NCI-H748 treated with DMSO at 0.1 percent for 48 hours (cell line): Measurements from ENCODE around the gene TOR1A.

Experiments used
- DNase-seq: peaks from one replicate; lab custom pipeline; 2025; lab: John Stamatoyannopoulos, UW

TOR1A gene, protein sequence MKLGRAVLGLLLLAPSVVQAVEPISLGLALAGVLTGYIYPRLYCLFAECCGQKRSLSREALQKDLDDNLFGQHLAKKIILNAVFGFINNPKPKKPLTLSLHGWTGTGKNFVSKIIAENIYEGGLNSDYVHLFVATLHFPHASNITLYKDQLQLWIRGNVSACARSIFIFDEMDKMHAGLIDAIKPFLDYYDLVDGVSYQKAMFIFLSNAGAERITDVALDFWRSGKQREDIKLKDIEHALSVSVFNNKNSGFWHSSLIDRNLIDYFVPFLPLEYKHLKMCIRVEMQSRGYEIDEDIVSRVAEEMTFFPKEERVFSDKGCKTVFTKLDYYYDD

DNA sequence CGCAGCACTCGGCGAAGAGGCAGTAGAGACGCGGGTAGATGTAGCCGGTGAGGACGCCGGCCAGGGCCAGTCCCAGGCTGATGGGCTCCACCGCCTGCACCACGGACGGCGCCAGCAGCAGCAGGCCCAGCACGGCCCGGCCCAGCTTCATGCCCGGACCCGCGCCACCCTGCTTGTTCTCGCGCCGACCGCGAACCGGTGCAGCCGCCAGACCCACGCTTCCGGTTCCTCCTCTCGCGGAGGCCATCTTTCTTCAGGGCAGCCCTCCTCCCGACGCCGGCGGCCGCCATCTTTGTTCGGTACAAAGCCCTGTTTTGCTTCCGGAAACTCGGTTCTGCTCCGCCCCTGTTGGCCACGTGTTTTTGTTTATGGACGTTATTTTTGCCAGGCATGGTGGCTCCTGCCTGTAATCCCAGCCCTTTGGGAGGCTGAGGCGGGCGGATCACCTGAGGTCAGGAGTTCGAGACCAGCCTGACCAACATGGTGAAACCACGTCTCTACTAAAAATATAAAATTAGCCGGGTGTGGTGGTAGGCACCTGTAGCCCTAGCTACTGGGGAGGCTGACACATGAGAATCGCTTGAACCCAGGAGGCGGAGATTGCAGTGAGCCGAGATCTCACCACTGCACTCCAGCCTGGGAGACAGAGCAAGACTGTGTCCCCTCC is at the start of gene TOR1A:
TOR1A (minus strand) TSS at position 202 of the 667 bp plus-strand sequence; CDS start at position 151, 51 bp downstream.
- DNase-seq, result peak; percentile 89

DNA sequence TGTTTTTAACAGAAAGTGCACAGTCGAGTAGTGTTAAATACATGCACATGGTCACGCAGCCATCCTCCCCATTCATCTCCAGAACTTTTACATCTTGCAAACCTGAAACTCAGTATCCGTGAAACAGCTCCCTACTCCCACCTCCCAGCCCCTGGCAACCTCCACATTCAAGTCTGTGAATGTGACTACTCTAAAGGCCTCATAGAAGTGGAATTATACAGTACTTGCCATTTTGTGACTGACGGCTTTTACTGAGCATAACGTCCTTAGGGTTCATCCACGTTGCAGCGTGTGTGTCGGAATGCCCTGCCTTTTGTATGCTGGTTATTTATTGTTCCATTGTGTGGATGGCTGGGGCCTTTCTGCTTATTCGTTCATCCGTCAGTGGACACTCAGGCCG is 47.1 kb upstream of the TOR1A start:
- DNase-seq, result no peak

DNA sequence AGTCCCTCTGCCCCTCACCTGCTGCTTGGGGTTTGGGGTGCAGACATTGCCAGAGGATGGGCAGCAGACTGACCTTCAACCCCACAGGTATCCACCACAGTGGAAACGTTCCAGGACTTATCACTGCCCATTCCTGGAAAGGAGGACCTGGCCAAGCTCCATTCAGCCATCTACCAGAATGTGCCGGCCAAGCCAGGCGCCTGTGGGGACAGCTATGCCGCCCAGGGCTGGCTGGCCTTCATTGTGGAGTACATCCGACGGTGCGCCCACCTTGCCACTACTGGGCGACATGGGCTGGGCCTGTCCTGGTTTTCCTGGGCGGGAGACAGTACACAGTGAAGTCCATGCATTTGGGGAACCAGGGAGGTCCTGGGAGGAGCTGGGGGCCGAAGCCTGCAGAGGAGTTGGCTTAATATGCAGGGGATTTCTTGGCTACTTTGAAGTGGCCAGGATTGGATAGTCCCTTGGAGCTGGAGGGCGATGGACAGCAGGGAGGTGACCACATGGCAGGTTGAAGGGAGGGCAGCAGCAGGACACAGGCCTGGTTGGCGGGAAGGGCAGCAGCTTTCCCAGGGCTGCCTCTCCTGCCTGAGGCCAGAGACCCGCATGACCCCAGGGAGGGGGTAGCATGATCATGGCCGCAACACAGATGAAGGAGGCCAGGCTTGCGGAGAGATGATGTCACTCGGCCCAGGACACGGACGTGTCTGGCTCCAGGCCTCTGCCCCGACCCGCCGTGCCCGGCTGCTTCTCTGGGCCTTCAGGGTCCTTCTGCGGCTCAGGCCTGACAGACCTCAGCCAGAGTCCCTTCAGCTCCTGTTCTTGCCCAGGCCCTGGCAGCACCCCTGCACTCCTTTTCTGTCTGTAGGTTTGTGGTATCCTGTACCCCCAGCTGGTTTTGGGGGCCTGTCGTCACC is 45.9 kb upstream of the TOR1A start:
- DNase-seq, result no peak

DNA sequence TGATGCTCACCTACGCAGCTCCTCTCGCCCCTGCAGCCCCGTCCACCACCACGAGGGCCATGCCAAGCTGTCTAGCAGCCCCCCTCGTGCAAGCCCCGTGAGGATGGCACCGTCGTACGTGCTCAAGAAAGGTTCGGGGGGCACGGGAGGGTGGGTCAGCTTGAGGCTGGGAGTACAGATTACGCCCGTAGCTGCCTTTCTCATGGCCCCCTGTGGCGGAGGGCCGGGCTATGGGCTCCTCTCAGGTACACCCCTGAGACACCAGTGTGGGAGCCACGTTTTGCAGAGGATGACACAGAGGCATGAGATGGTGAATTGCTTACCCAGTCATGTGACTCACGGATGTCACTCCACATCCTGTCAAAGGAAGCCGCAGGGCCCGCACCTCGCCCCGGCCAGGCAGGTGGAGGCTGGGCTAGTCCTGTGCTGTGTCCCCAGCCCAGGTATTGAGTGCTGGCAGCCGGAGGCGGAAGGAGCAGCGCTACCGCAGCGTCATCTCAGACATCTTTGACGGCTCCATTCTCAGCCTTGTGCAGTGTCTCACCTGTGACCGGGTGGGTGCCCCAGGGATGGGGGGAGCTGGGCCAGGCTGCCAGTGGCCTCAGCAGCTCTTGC is 45.0 kb upstream of the TOR1A start:
- no peak for DNase-seq

DNA sequence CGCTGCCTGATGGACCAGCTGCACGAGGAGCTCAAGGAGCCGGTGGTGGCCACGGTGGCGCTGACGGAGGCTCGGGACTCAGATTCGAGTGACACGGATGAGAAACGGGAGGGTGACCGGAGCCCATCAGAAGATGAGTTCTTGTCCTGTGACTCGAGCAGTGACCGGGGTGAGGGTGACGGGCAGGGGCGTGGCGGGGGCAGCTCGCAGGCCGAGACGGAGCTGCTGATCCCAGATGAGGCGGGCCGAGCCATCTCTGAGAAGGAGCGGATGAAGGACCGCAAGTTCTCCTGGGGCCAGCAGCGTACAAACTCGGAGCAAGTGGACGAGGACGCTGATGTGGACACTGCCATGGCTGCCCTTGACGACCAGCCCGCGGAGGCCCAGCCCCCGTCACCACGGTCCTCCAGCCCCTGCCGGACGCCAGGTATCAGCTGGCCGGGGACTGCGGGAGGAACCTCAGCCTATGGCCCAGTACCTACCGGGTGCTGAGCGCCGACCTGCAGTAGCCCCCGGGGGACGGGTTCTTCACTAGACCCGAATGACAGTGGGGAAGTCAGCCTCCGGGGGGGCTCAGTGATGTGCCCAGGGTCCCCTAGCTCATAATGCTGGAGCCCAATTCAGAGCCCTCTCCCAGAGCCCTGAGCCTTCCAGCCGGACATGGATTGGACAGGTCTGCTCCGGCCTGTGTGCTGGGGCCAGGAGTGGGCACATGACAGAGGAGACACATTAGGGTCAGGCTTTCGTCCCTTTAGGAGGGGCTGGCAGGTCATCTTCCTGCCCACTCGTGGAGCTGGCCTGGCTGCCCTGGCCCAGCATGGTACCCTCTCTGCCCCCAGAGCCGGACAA is 44.3 kb upstream of the TOR1A start:
- no peak for DNase-seq

DNA sequence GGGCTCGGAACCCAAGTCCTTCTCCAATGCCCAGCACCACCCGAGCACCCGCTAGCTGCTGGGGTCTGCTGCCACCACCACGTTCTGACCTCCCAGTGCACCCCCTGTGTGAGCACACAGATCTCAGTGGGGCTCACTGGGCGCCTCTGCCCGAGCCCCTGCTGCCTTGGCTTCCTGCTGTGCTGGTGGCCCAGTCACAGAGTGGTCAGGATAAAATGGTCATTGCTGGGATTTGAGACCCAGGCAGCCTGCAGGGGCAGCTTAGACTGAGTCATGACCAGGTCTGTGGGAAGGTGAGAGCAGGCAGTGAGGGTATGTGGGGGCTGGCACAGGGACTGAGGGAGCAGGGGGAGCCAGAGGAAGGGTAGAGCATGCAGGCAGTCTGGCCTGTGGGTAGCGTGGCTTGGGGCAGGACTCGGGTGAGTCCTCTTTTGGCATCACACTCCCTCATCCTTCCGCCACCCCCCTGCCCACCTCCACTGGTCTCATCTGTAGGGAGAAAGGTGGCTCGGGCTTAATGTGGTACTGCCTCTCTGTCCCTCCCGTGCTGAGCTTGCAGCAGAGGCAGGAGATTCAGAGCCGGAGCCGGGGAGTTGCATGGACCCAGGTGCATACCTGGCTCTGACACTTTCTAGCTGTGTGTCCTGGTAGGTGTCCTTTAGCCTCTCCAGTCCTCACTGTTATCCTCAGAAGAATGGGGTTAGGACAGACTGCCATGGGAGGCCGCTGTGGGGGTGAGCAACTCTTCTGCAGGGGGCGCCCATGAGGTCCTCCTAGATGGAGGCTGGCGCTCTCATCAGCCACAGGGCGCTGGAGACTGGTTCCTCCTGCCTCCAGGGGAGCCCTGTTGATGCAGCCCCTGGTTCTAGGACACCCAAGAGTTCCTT is 43.4 kb upstream of the TOR1A start:
- DNase-seq, result no peak

DNA sequence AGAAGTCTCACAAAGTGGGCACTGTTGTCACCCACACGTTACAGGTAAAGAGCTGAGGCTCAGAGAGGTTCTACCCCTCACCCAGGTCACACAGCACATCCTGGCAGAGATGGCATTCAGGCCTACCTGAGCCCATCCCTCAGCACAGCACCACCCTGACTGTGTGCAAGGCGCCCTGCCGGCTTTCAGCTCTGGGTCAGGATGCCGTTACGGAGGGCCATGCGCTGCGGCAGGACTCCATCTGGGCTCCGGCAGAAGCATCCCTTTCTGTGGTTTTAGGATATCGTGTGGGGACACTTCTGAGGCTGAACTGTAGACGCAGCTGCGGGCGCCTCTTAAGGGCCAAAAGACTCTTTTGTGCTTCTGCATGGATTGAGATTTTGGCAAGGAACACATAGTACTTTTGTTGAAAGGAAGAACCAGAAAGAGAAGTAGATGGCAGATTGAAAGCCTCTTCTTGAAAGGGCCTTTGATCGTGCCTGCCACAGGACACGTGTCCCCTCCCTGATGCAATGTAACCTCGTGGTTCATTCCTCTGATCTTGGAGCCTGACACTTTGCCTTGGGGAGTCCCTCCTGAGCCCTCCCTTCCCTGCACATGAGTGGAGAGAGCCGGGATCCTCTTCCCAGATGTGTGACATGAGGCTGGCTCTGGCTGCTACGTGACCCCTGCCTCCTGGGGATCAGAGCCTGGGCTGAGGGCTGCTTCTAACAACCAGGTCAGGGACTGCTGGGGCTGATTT is 42.6 kb upstream of the TOR1A start:
- no peak for DNase-seq

DNA sequence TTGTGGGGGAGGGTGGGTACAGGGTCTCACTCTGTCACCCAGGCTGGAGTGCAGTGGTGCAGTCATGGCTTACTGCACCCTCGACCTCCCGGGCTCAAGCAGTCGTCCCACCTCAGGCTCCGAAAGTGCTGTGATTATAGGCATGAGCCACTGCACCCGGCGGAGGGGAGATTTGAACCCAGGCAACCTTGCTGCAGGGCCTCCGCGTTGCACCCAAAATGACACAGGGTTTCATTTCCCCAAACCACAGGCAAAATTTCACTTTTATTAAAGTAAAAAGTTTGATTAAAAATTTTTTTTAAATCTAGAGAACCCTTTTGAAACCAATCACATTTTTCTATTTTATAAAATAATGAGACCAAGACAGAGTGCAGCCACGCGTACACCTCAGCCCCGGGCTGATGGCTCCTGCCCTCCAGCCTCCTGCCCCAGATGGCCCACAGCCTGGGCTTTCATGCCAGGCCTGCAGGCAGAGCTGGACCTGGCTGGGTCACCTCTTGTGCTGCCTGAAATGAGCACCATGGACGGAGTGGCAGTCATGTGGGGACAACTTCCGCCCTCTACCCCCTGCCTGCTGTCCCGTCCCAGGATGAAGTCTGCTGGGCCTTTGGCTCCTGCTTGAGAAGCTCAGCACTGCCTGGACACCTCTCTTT is 41.9 kb upstream of the TOR1A start:
- DNase-seq, result no peak

DNA sequence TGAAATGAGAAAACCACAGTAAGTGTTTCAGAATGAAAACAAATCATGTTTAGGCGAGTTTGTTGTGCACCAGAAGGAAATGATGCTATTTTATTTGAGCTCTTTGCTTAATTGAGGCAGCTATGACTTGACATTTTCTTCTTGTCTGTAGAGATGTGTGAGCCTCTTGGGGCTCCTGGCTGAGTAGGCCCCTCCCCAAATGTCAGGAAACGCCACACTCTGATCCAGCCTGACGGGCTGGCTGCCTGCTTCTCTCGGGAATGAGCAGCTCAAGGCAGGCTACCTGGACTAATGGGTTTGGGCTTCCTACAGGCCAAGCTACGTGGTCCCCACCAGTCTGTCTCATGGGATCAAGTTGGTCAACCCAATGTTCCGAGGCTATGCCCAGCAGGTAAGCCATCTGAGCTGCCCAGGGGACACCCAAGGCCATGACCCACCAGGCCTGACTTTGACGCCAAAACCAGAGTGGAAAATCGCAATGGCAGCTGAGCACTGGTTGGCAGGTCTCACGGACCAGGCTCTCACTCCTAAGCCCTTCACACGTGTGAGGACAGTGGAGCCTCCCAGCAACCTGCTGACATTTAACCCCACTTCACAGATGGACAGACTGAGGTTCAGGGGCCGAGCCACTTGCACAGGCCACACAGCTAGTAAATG is 41.2 kb upstream of the TOR1A start:
- no peak for DNase-seq

DNA sequence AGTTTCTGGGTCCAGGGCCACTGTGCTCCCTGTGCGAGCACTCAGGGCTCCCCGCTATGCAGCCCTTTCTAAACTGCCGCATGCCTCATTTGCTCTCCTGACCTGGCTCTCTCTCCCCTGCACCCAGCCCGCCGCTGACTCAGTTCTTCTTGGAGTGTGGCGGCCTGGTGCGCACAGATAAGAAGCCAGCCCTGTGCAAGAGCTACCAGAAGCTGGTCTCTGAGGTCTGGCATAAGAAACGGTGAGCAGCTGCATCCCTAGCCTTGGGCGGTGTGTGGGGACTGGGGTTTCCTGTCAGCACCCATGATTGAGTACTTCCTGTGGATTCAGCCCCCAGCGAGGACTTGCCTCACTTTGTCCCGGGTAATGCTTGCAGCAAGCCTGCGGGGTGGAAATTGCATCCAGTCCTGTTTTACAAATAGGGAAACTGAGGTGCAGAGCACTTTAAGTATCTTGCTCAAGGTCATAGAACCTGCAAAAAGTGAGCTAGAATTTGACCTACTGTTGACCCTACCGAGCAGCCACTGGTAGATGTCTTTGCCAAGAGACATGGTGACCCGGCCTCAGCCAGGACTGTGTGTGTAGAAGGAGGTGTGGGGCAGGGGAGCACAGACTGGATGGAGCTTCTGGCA is 39.2 kb upstream of the TOR1A start:
- no peak for DNase-seq

DNA sequence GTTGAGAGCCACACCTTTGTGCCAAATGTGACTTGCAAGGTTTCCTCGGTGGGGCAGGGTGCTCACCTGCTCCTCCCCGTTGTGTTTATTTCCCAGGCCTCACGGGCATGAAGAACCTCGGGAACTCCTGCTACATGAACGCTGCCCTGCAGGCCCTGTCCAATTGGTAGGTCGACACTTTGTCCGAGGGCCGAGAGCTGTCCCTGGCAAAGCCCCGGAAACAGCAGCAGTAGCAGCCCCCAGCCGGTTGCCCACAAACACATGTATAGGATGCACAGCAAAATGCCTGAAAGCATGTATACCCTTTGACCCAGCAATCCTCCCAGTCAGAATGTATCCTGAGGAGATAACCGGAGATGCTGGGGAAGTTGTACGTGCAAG is 37.5 kb upstream of the TOR1A start:
- no peak for DNase-seq

DNA sequence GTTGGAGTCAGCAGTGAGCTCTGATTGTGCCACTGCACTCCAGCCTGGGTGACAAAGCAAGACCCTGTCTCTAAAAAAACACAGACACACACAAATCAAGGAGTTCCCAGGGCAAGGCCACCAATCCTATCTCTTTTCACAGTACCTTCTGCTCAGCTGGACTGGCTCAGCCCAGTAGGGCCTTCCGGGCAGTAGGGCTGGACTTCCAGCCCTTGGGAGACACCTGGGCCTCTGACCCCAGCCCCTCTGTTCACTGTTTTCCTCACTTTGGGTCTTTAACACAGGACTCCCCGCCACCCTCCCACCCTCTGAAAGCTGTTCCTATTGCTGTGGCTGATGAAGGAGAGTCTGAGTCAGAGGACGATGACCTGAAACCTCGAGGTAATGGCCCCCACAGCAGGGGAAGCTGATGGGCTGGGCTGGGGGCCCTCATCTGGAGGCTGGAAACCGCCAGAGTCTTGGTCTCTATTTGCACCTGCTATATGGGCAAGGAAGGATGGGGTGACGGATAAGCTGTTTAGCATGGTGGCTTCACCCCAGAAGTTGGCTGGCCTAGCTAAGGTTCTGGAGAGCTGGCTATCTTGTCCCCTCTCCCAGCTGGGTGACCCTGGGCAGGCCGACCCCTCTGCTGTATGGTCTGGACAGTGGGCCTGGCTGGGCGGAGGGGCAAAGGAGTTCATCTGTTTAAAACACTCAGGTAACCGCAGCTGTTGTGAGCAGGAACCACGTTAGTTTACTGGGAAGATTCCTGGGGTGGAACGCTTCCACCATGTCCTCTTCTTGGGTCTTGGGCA is 36.9 kb upstream of the TOR1A start:
- no peak for DNase-seq

DNA sequence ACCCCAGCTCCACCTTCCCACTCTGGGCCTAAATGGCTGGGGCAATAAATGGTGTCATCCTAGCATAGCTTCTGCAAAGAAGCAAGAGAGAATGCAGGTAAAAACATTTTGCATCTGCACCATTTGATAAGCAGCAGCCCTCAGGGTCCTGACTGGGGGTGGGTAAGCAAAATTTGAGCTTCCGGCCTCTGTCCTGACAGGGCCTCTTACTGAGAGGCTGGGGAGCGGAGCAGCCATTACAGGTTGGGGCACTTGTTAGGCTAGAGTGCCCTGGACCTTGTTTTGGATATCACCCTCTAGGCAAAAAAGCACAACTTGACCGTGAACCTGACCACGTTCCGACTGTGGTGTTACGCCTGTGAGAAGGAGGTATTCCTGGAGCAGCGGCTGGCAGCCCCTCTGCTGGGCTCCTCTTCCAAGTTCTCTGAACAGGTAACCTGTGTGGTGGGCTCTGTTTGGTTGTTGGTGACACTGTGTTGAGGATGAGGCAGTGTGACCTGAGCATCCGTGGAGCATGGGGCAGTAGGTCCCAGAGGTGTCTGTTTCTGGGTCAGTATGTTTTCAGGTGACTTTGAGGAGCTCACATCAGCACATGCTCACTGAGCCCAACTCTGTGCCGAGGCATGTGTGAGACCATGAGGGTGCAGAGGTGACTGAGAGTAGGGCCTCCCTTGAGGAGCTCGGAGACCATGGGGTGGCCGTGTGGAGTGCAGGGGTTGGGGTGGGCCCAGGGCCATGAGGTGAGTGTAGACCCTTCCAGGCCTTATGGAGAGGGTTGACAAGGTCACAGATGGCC is 34.4 kb upstream of the TOR1A start:
- no peak for DNase-seq

DNA sequence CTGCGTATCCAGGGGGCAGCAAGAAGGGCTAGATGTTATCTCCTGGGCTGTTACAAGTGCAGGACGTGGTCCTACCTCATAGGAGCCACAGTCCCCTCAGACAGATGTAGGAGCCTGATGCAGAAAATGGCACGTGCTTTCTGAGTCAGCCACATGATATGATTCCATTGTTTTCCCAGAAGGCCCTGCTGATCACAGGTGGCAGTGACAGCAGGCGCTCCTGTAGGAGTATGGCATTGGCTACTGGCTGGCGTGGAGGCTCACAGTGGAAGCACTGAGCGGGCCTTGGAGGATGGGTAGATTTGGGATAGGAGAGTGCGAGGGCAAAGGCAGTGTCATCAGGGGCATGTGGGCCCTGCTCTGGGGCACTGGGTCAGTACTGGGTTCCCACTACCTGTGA is 33.3 kb upstream of the TOR1A start:
- no peak for DNase-seq

DNA sequence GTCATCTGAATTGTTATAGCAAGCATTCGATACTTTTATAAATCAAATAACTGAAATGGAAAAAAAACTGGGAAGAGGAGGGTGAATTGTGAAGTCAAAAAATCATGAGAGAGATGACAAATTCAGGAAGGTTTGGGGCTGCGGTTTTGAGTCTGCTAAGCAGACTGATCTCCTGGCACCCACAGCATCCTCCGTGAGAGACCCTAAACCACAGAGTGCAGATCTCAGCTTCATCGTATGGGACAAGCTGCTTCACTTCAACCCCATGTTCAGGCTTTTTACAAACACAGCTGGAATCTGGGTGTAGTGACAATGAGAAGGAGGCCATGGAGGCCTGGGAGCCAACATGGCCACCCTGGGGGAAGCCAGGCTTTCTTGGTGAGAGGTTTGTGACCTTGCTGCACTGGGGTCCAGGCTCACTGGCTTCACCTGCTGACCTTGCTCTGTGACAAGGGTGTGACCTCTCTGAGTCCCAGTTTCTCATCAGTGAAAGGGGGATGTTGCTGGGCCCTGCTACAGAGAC is 30.7 kb upstream of the TOR1A start:
- no peak for DNase-seq

DNA sequence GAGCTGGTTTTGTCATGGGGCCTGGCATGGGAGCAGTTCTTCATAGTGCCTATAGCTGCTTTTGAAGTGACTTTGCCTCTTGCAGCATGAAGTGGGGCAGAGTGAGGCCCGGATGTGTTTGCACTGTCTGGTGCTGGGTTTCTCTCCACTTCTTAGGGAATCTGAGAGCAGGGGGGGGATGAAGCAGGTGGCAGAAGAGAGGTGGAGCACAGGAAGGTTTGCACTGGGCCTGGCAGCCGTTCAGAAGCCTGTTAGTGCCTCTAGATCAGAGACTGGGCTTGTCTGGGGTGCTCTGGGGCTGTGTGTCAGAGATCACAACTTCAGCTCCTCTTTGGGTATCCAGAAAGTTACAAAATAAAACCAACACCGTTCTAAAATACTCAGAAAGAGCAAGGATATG is 29.7 kb upstream of the TOR1A start:
- DNase-seq, result no peak
